ENCODE measurements around the gene CCR9. TPM values are rescaled to one million over a fixed set of nuclear protein-coding genes. Genes with fewer than 3 reads are reported as not detected.

The CCR9 gene
- total RNA-seq, 1 experiment from 2014 or later = not detected

DNA sequence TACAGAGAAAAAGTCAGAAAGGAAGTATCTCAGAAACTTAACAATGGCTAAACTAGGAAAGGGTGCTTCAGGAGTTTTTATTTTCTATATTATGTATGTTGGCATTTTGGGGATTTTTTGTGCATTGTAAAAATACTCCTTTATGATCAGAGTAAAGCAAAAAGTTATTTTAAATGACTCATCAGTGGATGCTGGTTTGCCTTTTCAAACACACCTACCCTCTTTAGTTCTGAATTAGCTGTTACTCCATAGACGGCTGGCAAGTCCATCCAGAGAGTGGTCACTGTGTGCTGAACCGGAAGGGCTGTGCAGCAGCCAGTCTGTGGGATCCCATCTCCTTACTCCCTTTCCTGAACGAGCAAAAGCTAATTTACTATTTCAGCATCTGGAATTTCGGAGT, 942 bp downstream of the CCR9 start:
- Histone ChIP-seq H3K4me2 (ENCODE audit: low read length) (no peak overlapping the region), H3K9me2 (ENCODE audit: insufficient read depth) (no peaks in the 10 kb centered on the region), H2AFZ (ENCODE audit: low read depth, low read length, poor library complexity, severe bottlenecking) (no peak overlapping the region), H3K4me1 (ENCODE audit: control insufficient read depth in 1 of 2, insufficient read depth in 2 of 2, low read length in 2 of 2) (peaks cover 5 to 6% of the 10 kb centered on the region in 2 experiments; a peak in 3 of 4 replicates), H3K9ac (ENCODE audit: low read length) (no peak overlapping the region), H3K9me3 (ENCODE audit: control insufficient read depth in 1 of 2, insufficient read depth in 1 of 2, low read depth in 1 of 2, low read length in 2 of 2) (no peaks in the 10 kb centered on the region), H3K79me2 (ENCODE audit: insufficient read depth, low read length) (no peaks in the 10 kb centered on the region), H3K27me3 (ENCODE audit: insufficient read depth, low read length) (no peaks in the 10 kb centered on the region), H3K4me3 (replicated peaks in 1 of 2; ENCODE audit: low read depth in 1 of 2, low read length in 2 of 2) (no peak overlapping the region), H4K20me1 (ENCODE audit: insufficient read depth) (no peaks in the 10 kb centered on the region), H3K36me3 (ENCODE audit: control insufficient read depth in 1 of 2, insufficient read depth in 2 of 2, low read length in 2 of 2) (no peaks in the 10 kb centered on the region), H3K27ac (ENCODE audit: low read depth, low read length) (no peak overlapping the region)
- ATAC-seq (no peak), DNase-seq (ENCODE audit: low read depth, low spot score) (no peak)
- RAD21 ChIA-PET (ENCODE audit: low non-redundant PET in 1 of 2, low total read pairs in 2 of 2, uncharacterized antibody in 2 of 2, unreplicated experiment in 2 of 2) = no interaction called here
- no TSS peak for BruUV-seq (replicated peaks)
- TF ChIP-seq EZH2 (IDR thresholded peaks at IDR 0.05) = no peak
- no peak for TF ChIP-seq ELF1 (IDR thresholded peaks at IDR 0.05; ENCODE audit: borderline replicate concordance, low read depth)
- no peak for TF ChIP-seq RAD21 (IDR thresholded peaks at IDR 0.05; ENCODE audit: low read depth)
- POLR2A ChIA-PET = interaction anchor here (0.5 kb wide), 1 partner anchor 231 kb away, joined by 3 read pairs; no protein-coding TSS in a partner anchor
- CTCF ChIA-PET = no interaction called here
- intact Hi-C loops (cut with micrococcal nuclease) = no loop called here

DNA sequence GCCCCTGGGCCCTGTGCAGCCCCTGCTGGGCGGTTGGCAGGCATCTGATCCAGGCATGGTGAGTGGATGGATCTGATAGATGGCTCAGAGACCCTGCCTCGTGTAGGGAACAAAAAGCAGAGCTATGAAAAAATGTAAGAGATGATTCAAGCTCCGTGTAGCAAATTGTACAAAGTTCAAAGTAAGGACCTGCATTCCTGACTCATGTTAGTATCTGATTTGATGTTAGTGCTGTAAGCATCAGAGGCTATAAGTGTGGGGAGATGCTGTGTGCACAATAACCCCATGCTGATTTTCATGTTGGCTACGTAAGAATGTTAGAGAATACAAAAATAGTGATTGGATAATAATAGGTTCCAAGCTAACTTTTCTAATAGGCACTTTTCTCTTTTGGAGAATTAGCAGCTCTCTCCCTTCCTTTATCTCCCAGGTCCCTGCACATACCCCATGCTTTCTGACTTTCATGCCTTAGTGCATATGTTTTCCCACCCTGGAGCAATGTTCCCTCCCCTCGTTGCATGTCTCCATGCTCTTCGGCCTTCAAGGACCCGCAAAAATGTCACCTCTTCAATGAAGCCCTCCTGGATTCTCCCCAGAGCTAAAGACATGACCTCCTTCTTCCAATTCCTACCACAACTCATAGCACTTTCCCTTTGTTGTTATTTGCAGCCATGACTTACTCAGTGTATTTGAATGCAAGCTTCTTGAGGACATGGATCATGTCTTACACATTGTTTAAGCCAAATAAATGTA, 1.6 kb downstream of the CCR9 start:
- Histone ChIP-seq H3K36me3 (ENCODE audit: control insufficient read depth in 1 of 2, insufficient read depth in 2 of 2, low read length in 2 of 2) (no peaks in the 10 kb centered on the region), H3K4me3 (replicated peaks in 1 of 2; ENCODE audit: low read depth in 1 of 2, low read length in 2 of 2) (no peak overlapping the region), H3K9ac (ENCODE audit: low read length) (no peak overlapping the region), H3K4me2 (ENCODE audit: low read length) (no peak overlapping the region), H2AFZ (ENCODE audit: low read depth, low read length, poor library complexity, severe bottlenecking) (no peak overlapping the region), H3K9me3 (ENCODE audit: control insufficient read depth in 1 of 2, insufficient read depth in 1 of 2, low read depth in 1 of 2, low read length in 2 of 2) (no peaks in the 10 kb centered on the region), H3K9me2 (ENCODE audit: insufficient read depth) (no peaks in the 10 kb centered on the region), H3K79me2 (ENCODE audit: insufficient read depth, low read length) (no peaks in the 10 kb centered on the region), H3K27me3 (ENCODE audit: insufficient read depth, low read length) (no peaks in the 10 kb centered on the region), H3K27ac (ENCODE audit: low read depth, low read length) (no peak overlapping the region), H3K4me1 (ENCODE audit: control insufficient read depth in 1 of 2, insufficient read depth in 2 of 2, low read length in 2 of 2) (peaks cover 5 to 6% of the 10 kb centered on the region in 2 experiments; a peak in 3 of 4 replicates), H4K20me1 (ENCODE audit: insufficient read depth) (no peaks in the 10 kb centered on the region)
- RAD21 ChIA-PET (ENCODE audit: low non-redundant PET in 1 of 2, low total read pairs in 2 of 2, uncharacterized antibody in 2 of 2, unreplicated experiment in 2 of 2) = no interaction called here
- no peak for DNase-seq (ENCODE audit: low read depth, low spot score)
- no peak for ATAC-seq
- BruUV-seq (replicated peaks) = no TSS peak
- POLR2A ChIA-PET = interaction anchor here (0.5 kb wide), 1 partner anchor 232 kb away, joined by 3 read pairs; no protein-coding TSS in a partner anchor
- CTCF ChIA-PET = no interaction called here
- intact Hi-C loops (cut with micrococcal nuclease) = no loop called here
- TF ChIP-seq EGR1 (IDR thresholded peaks at IDR 0.05; ENCODE audit: low read depth) = no peak
- no peak for TF ChIP-seq POLR2A (IDR thresholded peaks at IDR 0.05; ENCODE audit: borderline replicate concordance, extremely low read depth, insufficient read depth, insufficient read length)
- TF ChIP-seq ZNF274 (IDR thresholded peaks at IDR 0.05; ENCODE audit: low read depth, low read length) = no peak
- TF ChIP-seq RAD21 (IDR thresholded peaks at IDR 0.05; ENCODE audit: low read depth) = no peak
- TF ChIP-seq, protein P1, sequence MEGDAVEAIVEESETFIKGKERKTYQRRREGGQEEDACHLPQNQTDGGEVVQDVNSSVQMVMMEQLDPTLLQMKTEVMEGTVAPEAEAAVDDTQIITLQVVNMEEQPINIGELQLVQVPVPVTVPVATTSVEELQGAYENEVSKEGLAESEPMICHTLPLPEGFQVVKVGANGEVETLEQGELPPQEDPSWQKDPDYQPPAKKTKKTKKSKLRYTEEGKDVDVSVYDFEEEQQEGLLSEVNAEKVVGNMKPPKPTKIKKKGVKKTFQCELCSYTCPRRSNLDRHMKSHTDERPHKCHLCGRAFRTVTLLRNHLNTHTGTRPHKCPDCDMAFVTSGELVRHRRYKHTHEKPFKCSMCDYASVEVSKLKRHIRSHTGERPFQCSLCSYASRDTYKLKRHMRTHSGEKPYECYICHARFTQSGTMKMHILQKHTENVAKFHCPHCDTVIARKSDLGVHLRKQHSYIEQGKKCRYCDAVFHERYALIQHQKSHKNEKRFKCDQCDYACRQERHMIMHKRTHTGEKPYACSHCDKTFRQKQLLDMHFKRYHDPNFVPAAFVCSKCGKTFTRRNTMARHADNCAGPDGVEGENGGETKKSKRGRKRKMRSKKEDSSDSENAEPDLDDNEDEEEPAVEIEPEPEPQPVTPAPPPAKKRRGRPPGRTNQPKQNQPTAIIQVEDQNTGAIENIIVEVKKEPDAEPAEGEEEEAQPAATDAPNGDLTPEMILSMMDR (IDR thresholded peaks at IDR 0.05 in 2 of 3, conservative IDR thresholded peaks at IDR 0.05 in 1 of 3; ENCODE audit: borderline replicate concordance in 1 of 3, insufficient read depth in 1 of 3, low read depth in 2 of 3, low read length in 2 of 3) = no peak
- TF ChIP-seq, protein P2, sequence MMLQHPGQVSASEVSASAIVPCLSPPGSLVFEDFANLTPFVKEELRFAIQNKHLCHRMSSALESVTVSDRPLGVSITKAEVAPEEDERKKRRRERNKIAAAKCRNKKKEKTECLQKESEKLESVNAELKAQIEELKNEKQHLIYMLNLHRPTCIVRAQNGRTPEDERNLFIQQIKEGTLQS (IDR thresholded peaks at IDR 0.05) = no peak
- TF ChIP-seq CEBPB (IDR thresholded peaks at IDR 0.05; ENCODE audit: low read depth) = no peak
- TF ChIP-seq TCF7L2 (IDR thresholded peaks at IDR 0.05; ENCODE audit: borderline replicate concordance, extremely low read depth, insufficient read depth, insufficient read length) = no peak

Data from HCT116 (cell line).